ENCODE results near the gene NHLRC3. TPM values are rescaled to one million over a fixed set of nuclear protein-coding genes. Genes with fewer than 3 reads are reported as not detected.
"Not testable (repeated sequence)": the region's sequence is repeated elsewhere in the genome, so short reads cannot be mapped to it uniquely, and the experiment has no call there.

NHLRC3 gene
- 10 to 100 TPM; 16.0 to 22.3 (median 21.8) TPM for total RNA-seq
- 26.8 TPM for total RNA-seq (2013)
- 8.6 to 59.3 (median 18.6) reads per million in 29 experiments for total RNA-seq

GRCh38 chr13:39037880-39038568 lies at the start of gene NHLRC3, which contains the start of gene PROSER1:
TSS of gene NHLRC3 (plus strand) at chr13:39038456. CDS start at chr13:39038640, 184 bp downstream.
TSS of gene PROSER1 (minus strand) at chr13:39038089. CDS start at chr13:39037242, 847 bp downstream.
- ATAC-seq (replicated peaks in 1 of 4) (peak; percentile 80 to 87 (median 82)), DNase-seq (peak; percentile 72 to 90 (median 80))
- H3K4me3 ChIP-seq (ENCODE audit: control insufficient read depth in 1 of 2, extremely low read depth in 1 of 2, low read length in 1 of 2) = peak within 1 kb of the TSS; percentile 93 to 99
- H3K27ac Mint-ChIP-seq = peak within 1 kb of the TSS; percentile 93 to 99
- peaks cover 6% of the 10 kb centered on the region for H3K36me3 Mint-ChIP-seq
- no peaks in the 10 kb centered on the region for H3K27me3 ChIP-seq (replicated peaks in 1 of 2; ENCODE audit: control insufficient read depth in 2 of 2, extremely low read depth in 1 of 2, insufficient read depth in 2 of 2, low read length in 1 of 2)
- H3K36me3 ChIP-seq (ENCODE audit: control insufficient read depth in 2 of 2, extremely low read depth in 1 of 2, insufficient read depth in 1 of 2, low read length in 1 of 2) = no peaks in the 10 kb centered on the region
- 0% methylated on average over 21 of the region's 41 CpGs for WGBS (ENCODE audit: insufficient coverage)
- H3K9me3 ChIP-seq = no peaks in the 10 kb centered on the region
- H3K27me3 Mint-ChIP-seq = no peaks in the 10 kb centered on the region
- no peaks in the 10 kb centered on the region for H3K9me3 Mint-ChIP-seq
- peak within 1 kb of the TSS; percentile 90 to 92 (median 91) for H3K4me3 Mint-ChIP-seq
- H3K27ac ChIP-seq (ENCODE audit: low read length) = peak within 1 kb of the TSS; percentile 75
- peaks cover 15 to 25% of the 10 kb centered on the region in 2 experiments for H3K4me1 ChIP-seq (ENCODE audit: control insufficient read depth in 1 of 2, extremely low read depth in 1 of 2, insufficient read depth in 2 of 2, low read length in 2 of 2)
- H3K4me1 Mint-ChIP-seq = peaks cover 60 to 69% (median 60%) of the 10 kb centered on the region in 3 donors
- POLR2A ChIA-PET = interaction anchor here in 1 of 2 donors (0.5 to 1.2 kb wide), 2 partner anchors 682 to 1834 kb away, joined by 3 to 15 read pairs; no protein-coding TSS in a partner anchor
- CTCF ChIA-PET = interaction anchor here in 1 of 2 donors (1.0 to 1.6 kb wide), 5 partner anchors 9 to 57 kb away, joined by 3 to 8 read pairs (median 4); no protein-coding TSS in a partner anchor

- Histone ChIP-seq H3K27ac (ENCODE audit: low read length) (no peak within 1 kb of the TSS), H3K4me1 (ENCODE audit: control insufficient read depth in 1 of 2, extremely low read depth in 1 of 2, insufficient read depth in 2 of 2, low read length in 2 of 2) (no peaks in the 10 kb centered on the region), H3K4me3 (ENCODE audit: control insufficient read depth in 1 of 2, extremely low read depth in 1 of 2, low read length in 1 of 2) (no peak within 1 kb of the TSS), H3K27me3 (replicated peaks in 1 of 2; ENCODE audit: control insufficient read depth in 2 of 2, extremely low read depth in 1 of 2, insufficient read depth in 2 of 2, low read length in 1 of 2) (peaks cover 0 to 2% of the 10 kb centered on the region in 2 experiments), H3K36me3 (ENCODE audit: control insufficient read depth in 2 of 2, extremely low read depth in 1 of 2, insufficient read depth in 1 of 2, low read length in 1 of 2) (no peaks in the 10 kb centered on the region), H3K9me3 (no peaks in the 10 kb centered on the region)
- CTCF ChIA-PET = interaction anchor here in 1 of 2 donors (0.7 kb wide), 1 partner anchor 47 kb away, joined by 5 read pairs; no protein-coding TSS in a partner anchor
- Mint-ChIP-seq H3K27ac (no peak within 1 kb of the TSS), H3K36me3 (no peaks in the 10 kb centered on the region), H3K4me3 (no peak within 1 kb of the TSS), H3K4me1 (no peaks in the 10 kb centered on the region), H3K9me3 (no peaks in the 10 kb centered on the region), H3K27me3 (peaks cover 0 to 4% of the 10 kb centered on the region in 2 donors)
- ATAC-seq (replicated peaks in 1 of 4) (no peak), DNase-seq (no peak)
- POLR2A ChIA-PET = no interaction called here
These were observed 47.6 kb upstream of the NHLRC3 start, which contains the start of gene STOML3 for GRCh38 chr13:38990693-38991092. TSS of gene STOML3 (minus strand) at chr13:38990831. CDS start at chr13:38990721, 110 bp downstream.

GRCh38 chr13:38993381-38993780 lies 44.9 kb upstream of the NHLRC3 start:
- Histone ChIP-seq H3K36me3 (ENCODE audit: control insufficient read depth in 2 of 2, extremely low read depth in 1 of 2, insufficient read depth in 1 of 2, low read length in 1 of 2) (no peaks in the 10 kb centered on the region), H3K4me3 (ENCODE audit: control insufficient read depth in 1 of 2, extremely low read depth in 1 of 2, low read length in 1 of 2) (no peak overlapping the region), H3K9me3 (no peaks in the 10 kb centered on the region), H3K4me1 (ENCODE audit: control insufficient read depth in 1 of 2, extremely low read depth in 1 of 2, insufficient read depth in 2 of 2, low read length in 2 of 2) (no peaks in the 10 kb centered on the region), H3K27me3 (replicated peaks in 1 of 2; ENCODE audit: control insufficient read depth in 2 of 2, extremely low read depth in 1 of 2, insufficient read depth in 2 of 2, low read length in 1 of 2) (peaks cover 0 to 2% of the 10 kb centered on the region in 2 experiments), H3K27ac (ENCODE audit: low read length) (no peak overlapping the region)
- CTCF ChIA-PET = no interaction called here
- H3K36me3 Mint-ChIP-seq = no peaks in the 10 kb centered on the region
- H3K4me3 Mint-ChIP-seq = no peak overlapping the region
- ATAC-seq (replicated peaks in 1 of 4) (no peak), DNase-seq (no peak)
- POLR2A ChIA-PET = no interaction called here
- H3K9me3 Mint-ChIP-seq = no peaks in the 10 kb centered on the region
- H3K27ac Mint-ChIP-seq = no peak overlapping the region
- H3K4me1 Mint-ChIP-seq = no peaks in the 10 kb centered on the region
- peaks cover 0 to 4% of the 10 kb centered on the region in 2 donors for H3K27me3 Mint-ChIP-seq
- WGBS (ENCODE audit: insufficient coverage) = 72% methylated on average over 3 of the region's 4 CpGs

- WGBS (ENCODE audit: insufficient coverage) = 84% methylated on average over 3 of the region's 3 CpGs
These were observed 39.5 kb upstream of the NHLRC3 start for GRCh38 chr13:38998739-38999138.

GRCh38 chr13:39006371-39007111 lies 31.7 kb upstream of the NHLRC3 start:
- not testable (repeated sequence) for H3K4me3 Mint-ChIP-seq; H3K4me1 ChIP-seq (ENCODE audit: control insufficient read depth in 1 of 2, extremely low read depth in 1 of 2, insufficient read depth in 2 of 2, low read length in 2 of 2)

More at GRCh38 chr13:38998739-38999138, 39.5 kb upstream of the NHLRC3 start:
- H3K27ac ChIP-seq (ENCODE audit: low read length) = no peak overlapping the region
- no peaks in the 10 kb centered on the region for H3K4me1 ChIP-seq (ENCODE audit: control insufficient read depth in 1 of 2, extremely low read depth in 1 of 2, insufficient read depth in 2 of 2, low read length in 2 of 2)
- CTCF ChIA-PET = interaction anchor here in 1 of 2 donors (0.6 kb wide), 1 partner anchor 8 kb away, joined by 4 read pairs; no protein-coding TSS in a partner anchor
- Mint-ChIP-seq H3K4me3 (no peak overlapping the region), H3K4me1 (no peaks in the 10 kb centered on the region), H3K27ac (no peak overlapping the region), H3K9me3 (no peaks in the 10 kb centered on the region), H3K27me3 (peaks cover 0 to 4% of the 10 kb centered on the region in 2 donors), H3K36me3 (no peaks in the 10 kb centered on the region)
- no peaks in the 10 kb centered on the region for H3K9me3 ChIP-seq
- POLR2A ChIA-PET = interaction anchor here in 1 of 2 donors (0.7 kb wide), 1 partner anchor 504 kb away, joined by 3 read pairs; no protein-coding TSS in a partner anchor
- ATAC-seq (replicated peaks in 1 of 4) (no peak), DNase-seq (no peak)
- H3K4me3 ChIP-seq (ENCODE audit: control insufficient read depth in 1 of 2, extremely low read depth in 1 of 2, low read length in 1 of 2) = no peak overlapping the region
- peaks cover 0 to 2% of the 10 kb centered on the region in 2 experiments for H3K27me3 ChIP-seq (replicated peaks in 1 of 2; ENCODE audit: control insufficient read depth in 2 of 2, extremely low read depth in 1 of 2, insufficient read depth in 2 of 2, low read length in 1 of 2)
- H3K36me3 ChIP-seq (ENCODE audit: control insufficient read depth in 2 of 2, extremely low read depth in 1 of 2, insufficient read depth in 1 of 2, low read length in 1 of 2) = no peaks in the 10 kb centered on the region

GRCh38 chr13:39012608-39013007 lies 25.6 kb upstream of the NHLRC3 start:
- 98% methylated on average over 5 of the region's 7 CpGs for WGBS (ENCODE audit: insufficient coverage)
- no peak overlapping the region for H3K27ac Mint-ChIP-seq
- peaks cover 7 to 68% of the 10 kb centered on the region in 2 donors for H3K36me3 ChIP-seq (ENCODE audit: control insufficient read depth in 2 of 2, extremely low read depth in 1 of 2, insufficient read depth in 1 of 2, low read length in 1 of 2)

More at GRCh38 chr13:39006371-39007111, 31.7 kb upstream of the NHLRC3 start:
- H3K4me3 ChIP-seq (ENCODE audit: control insufficient read depth in 1 of 2, extremely low read depth in 1 of 2, low read length in 1 of 2); H3K27me3 ChIP-seq (replicated peaks in 1 of 2; ENCODE audit: control insufficient read depth in 2 of 2, extremely low read depth in 1 of 2, insufficient read depth in 2 of 2, low read length in 1 of 2); H3K4me1 Mint-ChIP-seq; H3K9me3 Mint-ChIP-seq; DNase-seq; H3K27me3 Mint-ChIP-seq; H3K9me3 ChIP-seq; H3K27ac ChIP-seq (ENCODE audit: low read length); POLR2A ChIA-PET; ATAC-seq (replicated peaks in 1 of 4); H3K27ac Mint-ChIP-seq: not testable (repeated sequence)
- WGBS (ENCODE audit: insufficient coverage) = 100% methylated on average over 13 of the region's 29 CpGs
- H3K36me3 Mint-ChIP-seq = peaks cover 27% of the 10 kb centered on the region
- CTCF ChIA-PET = interaction anchor here in 1 of 2 donors (0.6 to 0.7 kb wide), 2 partner anchors 8 to 29 kb away, joined by 3 to 4 read pairs; no protein-coding TSS in a partner anchor
- peaks cover 0 to 18% of the 10 kb centered on the region in 2 donors for H3K36me3 ChIP-seq (ENCODE audit: control insufficient read depth in 2 of 2, extremely low read depth in 1 of 2, insufficient read depth in 1 of 2, low read length in 1 of 2)

More at GRCh38 chr13:39012608-39013007, 25.6 kb upstream of the NHLRC3 start:
- ChIA-PET POLR2A (no interaction called here), CTCF (no interaction called here)
- no peak for DNase-seq
- peaks cover 3 to 4% (median 3%) of the 10 kb centered on the region in 3 donors for H3K4me1 Mint-ChIP-seq
- no peaks in the 10 kb centered on the region for H3K4me1 ChIP-seq (ENCODE audit: control insufficient read depth in 1 of 2, extremely low read depth in 1 of 2, insufficient read depth in 2 of 2, low read length in 2 of 2)
- ATAC-seq (replicated peaks in 1 of 4) = no peak
- no peaks in the 10 kb centered on the region for H3K9me3 ChIP-seq
- no peaks in the 10 kb centered on the region for H3K9me3 Mint-ChIP-seq
- H3K27ac ChIP-seq (ENCODE audit: low read length) = no peak overlapping the region
- H3K27me3 ChIP-seq (replicated peaks in 1 of 2; ENCODE audit: control insufficient read depth in 2 of 2, extremely low read depth in 1 of 2, insufficient read depth in 2 of 2, low read length in 1 of 2) = no peaks in the 10 kb centered on the region
- H3K27me3 Mint-ChIP-seq = no peaks in the 10 kb centered on the region
- H3K36me3 Mint-ChIP-seq = peaks cover 68% of the 10 kb centered on the region
- H3K4me3 ChIP-seq (ENCODE audit: control insufficient read depth in 1 of 2, extremely low read depth in 1 of 2, low read length in 1 of 2) = no peak overlapping the region
- H3K4me3 Mint-ChIP-seq = no peak overlapping the region

All from T-cell (primary cell).